Thyroid gland (tissue), 4 donors: Measurements from ENCODE around the gene EMID1.

Source experiments
- CTCF ChIP-seq, 6 experiments: fragments of 200-600 bp in 3 of 6; fragments of 450-650 bp in 3 of 6; sonication (generic) in 3 of 6; IDR thresholded peaks; one replicate each; pipeline ENCODE4 v1.5.1; 2016 to 2019; ENCODE audit warnings: antibody characterized with exemption in 6 of 6, mild to moderate bottlenecking in 2 of 6, inconsistent platforms in 1 of 6, moderate library complexity in 1 of 6
- POLR2A ChIP-seq, 2 donors: fragments of 450-650 bp; IDR thresholded peaks; one replicate each; pipeline ENCODE4 v1.6.1; 2017; ENCODE audit warnings: antibody characterized with exemption in 2 of 2, mild to moderate bottlenecking in 2 of 2, moderate library complexity in 1 of 2

- TF ChIP-seq POLR2A (IDR thresholded peaks at IDR 0.05) (no peak), CTCF (IDR thresholded peaks at IDR 0.05) (no peak)
Measured at GRCh38 chr22:29226351-29226981, 20.8 kb downstream of the EMID1 start.
